ENCODE results near the gene PAOX. TPM values are rescaled to one million over a fixed set of nuclear protein-coding genes. Genes with fewer than 3 reads are reported as not detected.

PAOX gene
- total RNA-seq, 1 donor from 2014 or later, result 10.1 TPM

DNA sequence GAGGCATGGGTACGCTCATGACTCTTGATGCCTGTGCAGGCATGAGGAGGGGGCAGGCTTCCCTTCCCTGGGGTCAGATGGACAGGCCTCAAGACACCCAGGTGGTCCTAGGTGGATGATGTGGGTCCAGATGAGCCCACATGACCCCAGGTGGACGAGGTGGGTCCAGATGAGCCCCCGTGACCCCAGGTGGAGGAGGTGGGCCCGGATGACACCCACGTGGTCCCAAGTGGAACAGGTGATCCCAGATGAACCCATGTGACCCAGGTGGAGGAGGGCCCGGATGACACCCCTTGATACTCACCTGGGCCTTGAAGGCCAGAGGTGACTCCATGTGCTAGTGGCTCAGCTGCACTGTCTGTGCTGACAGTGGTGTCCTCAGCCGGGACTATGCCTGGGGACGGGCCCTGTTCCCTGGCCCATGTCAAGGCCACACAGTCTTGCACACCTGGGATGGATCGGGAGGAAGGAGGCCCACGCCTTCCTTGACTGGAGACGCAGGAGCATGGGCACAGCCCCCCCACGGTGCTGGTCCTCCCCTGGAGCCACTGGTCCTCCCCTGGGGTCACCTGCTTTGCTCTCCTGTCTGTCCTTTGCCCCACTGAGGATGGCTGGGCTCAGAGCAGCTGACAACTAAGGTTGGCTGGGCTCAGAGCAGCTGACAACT lies 28.6 kb upstream of the PAOX start:
- DNase-seq, result no peak

DNA sequence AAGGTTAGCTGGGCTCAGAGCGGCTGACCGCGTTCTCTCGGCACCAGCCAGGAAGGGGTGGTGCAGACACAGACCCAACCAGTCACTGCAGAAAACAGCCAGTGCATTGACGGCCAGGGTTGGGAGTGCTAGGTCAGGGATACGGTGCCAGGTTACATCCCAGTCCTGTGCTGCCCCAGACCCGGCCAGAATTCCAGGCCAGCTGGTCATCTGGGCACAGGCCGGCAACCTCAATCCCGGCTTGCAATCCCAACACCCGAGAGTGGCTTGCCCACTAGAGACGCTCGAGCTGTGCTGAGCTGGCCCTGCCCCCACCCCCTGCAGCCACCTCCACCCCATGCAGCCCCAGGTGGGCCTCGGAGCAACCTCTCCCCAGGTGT lies 28.1 kb upstream of the PAOX start:
- no peak for DNase-seq

DNA sequence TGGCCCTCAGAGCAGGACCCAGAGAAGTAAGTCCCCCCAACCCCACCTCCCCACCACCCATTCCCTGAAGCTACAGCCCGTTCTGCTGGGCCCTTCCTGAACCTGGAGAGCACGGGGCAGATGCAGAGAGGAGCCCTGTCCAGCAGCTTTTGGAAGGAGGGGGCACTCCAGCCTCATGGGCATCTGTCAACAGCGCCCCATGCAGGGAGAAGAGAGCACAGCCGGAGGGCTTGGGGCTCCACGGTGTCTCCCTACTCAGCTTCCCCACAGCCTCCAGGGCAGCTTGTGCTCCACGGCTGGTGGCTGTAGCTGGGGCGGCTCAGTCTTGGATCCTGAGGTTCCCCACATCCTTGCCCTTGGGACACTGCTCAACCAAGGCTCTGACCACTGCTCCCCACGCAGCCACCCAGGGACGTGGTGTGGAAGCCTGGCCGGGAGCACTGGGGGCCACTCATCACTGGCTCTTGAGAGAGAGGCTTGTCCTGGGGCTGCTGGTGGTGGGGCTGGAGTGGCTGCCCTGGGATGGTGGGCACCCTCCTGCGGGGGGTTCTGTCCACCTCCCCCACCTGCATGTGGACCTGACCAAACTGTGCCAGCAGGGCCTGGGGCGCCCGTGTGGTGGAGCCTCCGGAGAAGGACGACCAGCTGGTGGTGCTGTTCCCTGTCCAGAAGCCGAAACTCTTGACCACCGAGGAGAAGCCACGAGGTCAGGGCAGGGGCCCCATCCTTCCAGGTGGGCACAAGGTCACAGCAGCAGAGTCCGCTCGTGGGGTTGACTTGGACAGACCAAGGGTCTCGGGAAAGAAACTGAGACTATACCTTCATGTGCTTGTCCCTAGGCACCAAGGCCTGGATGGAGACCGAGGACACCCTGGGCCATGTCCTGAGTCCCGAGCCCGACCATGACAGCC lies 27.4 kb upstream of the PAOX start:
- no peak for DNase-seq

DNA sequence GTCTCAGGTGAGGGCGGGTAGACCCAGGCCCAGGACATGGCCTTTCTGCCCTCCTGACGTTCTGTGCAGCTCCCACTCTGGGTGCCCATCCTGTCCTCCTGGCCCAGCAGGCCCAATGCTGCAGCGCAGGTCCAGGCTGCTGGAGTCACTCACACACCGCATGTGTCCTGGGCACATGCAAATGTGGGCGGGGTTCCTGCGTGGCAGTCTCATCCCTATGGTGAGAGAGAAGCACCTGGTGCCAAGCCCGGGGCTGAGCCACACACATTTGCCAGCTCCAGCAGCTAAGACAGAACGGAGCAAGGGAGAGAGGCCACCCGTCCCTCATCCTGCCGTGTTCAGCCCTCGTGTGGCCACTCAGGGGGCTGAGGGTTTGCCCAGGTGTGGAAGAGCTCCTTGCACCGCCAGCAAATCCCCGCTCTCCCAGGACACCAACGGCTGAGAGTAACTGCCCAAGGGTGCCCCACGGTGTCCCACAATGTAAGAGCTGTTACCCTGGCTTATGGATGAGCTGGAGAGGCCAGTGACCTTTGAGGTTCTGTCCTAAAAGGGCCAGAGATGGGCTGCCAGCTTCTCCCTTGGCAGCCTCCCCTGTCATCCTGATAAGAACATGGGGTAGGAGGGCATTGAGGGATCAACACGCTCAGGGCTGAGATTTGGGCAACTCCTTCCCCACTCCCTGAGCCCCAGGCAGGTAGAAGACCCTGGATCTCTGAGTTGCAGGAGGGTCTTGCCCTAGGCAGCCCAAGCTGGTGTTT lies 25.7 kb upstream of the PAOX start:
- DNase-seq, result no peak

DNA sequence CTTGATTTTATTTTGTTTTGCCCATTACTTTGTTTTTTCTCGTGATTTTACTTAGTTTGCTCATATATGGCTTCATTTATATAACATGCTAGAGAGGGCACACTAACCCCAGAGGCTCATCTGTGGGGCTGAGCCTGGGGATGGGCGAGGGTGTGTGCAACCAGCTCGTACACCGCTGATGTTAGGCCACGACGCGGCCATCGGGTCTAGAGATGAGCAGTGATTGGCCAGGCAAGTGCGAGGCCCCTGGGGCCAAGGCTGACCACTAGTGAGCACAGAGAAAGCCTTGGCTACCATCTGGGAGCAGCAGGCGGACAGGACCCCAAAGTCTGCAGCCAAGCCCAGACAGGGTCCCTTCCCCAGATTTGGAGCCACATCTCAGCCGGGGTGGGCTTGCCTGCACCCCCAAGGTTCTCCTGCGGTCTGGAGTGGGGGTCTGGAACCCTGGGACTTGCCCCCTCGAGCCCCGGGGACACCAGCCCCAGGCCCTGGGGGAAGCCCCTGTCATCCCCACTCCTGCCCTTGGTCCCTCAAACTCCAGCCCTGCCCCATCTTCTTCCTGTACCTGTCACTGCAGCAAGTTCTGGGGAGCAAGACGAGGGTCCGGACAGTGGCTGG lies 25.0 kb upstream of the PAOX start:
- DNase-seq, result no peak

DNA sequence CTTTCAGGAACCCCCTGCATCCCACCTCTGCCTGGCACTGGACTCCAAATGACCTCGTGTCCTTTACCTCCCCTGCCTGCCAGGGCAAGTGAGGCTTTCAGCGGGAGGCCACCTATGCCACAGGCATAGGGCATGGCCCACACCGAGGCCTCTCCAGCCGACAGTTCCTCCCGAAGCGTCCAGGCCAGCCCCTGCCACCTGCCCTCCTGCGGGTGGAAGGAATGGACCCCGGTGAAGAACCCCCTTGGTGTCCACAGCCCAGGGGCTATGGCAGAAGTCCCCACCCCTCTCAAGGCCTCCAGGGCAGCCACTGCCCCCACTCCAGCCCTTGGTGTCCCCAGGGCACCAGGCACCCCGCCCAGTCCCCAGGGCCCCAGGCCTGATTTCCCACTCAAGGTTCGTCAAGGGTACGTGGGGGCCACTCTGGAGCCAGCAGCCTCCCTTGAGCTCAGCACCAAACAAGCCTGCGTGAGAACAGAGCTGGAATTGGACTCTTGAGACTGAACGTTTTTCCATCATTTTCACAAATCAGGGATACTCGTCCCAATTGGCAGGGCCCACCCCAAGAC lies 24.3 kb upstream of the PAOX start:
- DNase-seq, result no peak

DNA sequence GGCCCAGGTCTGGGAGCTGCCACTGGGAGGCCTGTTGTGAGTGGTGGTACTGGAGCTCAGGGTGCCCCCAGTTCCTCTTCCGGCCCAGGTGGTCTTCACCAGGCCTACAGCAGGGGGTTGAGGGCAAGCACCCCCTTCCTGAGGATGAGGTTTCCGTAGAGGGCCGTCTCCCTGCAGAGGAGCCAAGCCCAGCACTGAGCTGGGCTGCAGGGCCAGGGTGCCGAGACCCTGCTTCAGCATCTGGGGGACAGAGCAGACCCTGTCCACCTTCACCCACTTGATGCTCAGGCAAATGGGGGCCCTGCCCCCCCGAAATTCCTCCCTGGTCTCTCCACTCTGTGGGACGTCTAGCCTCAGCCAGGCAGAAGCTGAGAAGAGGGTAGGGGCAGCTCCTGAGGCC lies 23.8 kb upstream of the PAOX start:
- DNase-seq, result no peak

DNA sequence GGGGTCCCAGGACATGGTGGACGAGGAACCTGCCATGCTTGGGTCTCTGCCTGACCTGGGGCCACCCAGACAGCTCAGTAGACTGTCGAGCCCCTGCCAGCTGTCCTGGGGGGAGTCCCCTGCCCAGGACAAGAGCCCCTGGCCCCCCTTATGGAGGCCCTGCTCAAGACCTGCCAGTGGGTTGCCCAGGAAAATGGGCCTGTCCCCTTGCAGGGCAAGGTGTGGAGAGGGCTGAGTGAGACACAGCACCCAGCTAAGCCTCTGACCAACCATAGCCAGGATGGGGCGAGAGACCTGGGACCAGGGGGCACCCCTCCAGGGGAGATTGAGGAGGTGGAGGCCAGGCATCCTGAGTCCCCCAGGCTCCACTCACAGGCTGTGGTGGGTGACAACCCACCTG lies 23.1 kb upstream of the PAOX start:
- no peak for DNase-seq

DNA sequence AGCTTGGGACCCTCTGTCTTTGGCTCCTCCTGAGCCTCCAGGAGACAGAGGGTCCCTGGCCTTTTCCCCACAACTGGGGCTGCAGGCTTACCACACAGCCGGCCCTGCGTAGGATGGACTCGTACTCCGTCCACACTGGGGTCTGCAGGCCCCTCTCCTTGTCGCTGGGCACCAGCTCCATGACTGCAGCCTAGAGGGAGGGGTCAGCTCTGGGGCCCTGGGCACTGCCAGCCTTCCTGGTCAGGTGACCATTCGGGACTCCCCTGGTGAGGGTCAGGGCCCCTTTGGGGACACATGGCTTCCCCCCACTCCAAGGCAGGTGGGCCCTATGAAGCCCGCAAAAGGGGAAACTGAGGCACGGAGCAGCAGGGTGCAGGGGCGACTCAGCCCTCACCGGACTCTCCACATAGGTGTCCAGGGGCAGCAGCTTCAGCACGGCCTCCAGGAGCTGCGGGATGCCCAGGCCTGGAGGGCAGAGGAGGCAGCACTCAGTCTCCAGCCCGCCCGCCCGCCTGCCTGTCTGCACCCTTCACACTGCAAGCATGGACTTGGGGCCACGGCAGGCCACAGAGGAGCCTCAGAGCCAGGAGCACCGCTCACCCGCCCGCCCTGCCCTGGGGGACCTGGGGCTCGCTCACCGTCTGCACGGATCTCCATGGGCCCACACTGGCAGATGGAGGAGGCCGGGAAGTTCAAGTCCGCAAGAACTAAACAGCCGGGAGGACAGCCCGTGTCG lies 22.3 kb upstream of the PAOX start:
- DNase-seq, result no peak

DNA sequence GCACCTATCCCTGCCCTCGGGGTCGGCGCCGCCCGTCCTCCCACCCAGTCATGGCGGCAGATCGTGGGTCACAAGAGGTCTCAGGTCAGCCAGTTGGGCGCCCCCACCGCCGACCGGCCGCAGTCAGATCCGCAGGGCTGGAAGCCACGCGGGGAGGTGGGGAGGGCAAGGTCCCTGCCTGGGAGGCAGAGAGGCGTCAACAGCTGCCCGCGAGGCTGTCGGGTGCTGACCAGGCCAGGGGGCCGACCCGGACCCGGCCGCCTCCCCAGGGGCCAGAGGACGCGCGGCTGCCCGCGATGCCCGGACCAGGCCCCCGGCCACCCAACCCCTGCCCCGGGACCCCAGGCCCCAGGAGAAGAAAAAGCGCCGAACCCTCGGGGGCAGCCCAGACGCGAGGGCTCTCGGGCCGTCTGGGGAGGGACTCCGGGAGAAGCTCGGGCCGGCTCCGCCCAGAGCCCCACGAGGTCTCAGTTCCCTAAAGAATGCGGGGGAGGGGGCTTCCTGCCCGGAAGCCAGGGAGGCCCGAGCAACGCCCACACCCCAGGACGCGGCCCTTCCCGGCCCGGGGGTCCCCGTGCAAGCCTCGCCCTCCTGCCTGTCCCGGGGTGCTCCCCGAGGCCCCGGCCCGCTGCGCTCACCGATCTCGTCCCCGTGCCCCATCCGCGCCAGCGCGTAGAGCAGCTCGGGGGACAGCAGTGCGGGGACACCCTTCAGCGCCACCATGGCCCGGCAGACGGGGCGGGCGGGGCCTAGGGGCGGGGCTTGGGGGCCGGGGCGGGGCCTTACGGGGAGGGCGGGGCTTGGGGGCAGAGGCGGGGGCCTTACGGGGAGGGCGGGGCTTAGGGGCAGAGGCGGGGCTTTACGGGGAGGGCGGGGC lies 21.5 kb upstream of the PAOX start, which contains the start of gene FUOM:
TSS of gene FUOM (minus strand) at position 735 of the 877 bp plus-strand sequence. CDS start at position 723, 12 bp downstream.
- no peak for DNase-seq

DNA sequence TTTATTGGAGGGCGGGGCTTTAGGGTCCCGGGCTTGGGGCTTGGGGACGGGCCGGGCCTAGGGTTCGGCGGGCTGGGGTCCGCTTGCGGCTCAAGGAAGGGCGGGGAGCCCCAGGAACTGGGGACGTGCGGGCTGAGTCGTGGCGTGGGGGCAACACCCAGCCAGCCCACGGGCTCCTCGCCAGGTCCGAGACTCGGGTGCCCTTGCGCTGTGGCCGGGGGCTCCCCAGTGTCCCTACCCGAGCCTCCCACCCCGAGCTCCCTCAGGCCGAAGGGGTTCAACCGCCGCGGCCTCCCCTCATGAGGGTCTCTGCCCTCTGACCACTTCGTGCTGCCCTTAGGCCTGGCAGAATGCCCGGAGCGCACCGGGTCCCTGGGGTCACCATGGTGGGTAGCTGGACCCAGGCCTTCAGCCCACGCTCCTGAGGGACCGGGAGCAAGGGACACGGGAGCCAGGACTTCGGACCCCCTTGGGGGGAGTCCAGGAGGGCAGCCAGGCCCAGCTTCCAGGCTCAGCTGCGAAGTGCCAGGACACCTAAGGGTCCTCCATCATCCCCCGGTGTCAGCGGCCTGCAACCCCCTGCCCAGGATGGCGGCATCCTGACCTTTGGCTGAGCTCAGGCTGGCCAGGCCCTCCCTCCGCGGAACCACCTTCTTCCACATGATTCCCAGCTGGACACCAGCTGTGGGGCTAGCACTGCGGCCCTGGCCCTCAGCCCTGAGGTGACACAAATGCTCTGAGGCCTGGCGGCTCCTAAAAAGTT lies 20.7 kb upstream of the PAOX start:
- no peak for DNase-seq

DNA sequence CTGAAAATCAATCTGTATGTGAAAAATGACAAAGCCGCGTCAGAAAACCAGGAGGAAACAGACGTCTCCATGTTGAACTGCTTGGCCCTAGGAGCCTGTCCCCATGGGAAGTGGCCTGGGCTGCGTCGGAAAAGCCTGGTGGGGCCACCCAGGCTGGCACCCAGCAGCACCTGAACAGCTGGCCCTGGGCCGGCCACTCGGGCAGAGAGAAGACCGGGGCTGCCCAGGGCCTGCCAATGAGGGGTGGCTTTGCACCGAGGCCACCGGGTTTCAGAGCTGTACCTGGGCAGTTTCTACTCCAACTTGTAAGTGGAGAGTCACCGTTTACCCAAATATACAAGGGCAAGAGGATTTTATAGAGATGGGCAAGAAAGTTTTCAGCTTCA lies 20.1 kb upstream of the PAOX start:
- DNase-seq, result no peak

DNA sequence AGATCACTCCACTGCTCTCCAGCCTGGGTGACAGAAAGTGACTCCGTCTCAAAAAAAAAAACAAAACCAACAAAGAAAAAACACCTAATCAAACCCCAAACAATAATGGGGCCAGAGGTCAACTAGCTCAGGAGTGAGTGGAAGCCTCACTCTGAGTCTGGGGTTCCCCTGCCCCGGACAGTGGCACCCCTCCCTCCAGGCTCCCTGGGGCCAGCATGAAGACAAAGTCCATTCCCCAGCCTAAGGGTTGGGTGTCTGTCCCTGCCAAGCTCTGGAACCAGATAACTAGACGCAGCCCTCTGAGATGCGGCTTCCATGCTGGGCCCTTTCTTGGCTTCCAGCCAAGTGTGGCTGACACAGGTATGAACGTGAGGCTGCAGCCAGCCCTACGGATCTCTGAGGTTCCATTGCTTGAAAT lies 19.5 kb upstream of the PAOX start:
- DNase-seq, result no peak

DNA sequence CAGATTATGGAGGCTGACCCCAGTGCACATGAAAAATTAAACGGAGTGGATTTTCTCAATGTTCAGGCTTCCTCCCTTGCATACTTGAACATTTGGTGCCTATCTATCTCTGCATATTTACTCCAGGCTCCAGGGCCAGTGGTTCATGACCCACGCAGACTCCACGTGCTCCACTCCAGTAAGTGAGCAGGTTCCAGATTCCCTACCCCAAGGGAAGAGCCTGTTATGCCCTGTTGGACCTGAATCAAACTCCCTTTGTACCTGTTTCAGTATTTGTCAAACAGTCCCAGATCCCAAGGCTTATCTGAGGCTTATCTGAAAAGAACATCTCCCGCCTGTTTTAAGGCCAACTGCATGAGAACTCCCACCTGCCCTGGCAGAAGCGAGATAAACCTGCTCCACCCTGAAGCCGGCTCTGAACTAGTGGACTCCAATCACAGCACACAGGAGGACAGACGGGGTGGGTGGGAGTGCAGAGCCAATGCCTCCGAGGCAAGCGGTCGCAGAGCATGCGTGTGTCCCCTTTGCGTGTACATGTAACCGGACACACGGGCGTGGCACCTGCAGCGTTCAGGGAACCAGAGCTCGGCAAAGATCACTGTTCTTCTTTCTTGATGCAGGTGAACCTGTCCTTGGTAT lies 19.0 kb upstream of the PAOX start:
- no peak for DNase-seq

DNA sequence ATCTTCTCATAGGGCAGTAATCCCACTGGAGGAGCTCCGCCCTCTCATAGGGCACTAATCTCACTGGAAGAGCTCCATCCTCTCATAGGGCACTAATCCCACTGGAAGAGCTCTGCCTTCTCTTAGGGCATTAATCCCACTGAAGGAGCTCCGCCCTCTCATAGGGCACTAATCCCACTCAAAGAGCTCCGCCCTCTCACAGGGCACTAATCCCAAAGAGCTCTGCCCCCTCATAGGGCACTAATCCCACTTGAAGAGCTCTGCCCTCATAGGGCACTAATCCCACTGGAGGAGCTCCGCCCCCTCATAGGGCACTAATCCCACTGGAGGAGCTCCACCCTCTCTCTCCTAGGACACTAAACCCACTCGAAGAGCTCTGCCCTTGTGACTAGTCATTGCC lies 17.8 kb upstream of the PAOX start:
- DNase-seq, result no peak

DNA sequence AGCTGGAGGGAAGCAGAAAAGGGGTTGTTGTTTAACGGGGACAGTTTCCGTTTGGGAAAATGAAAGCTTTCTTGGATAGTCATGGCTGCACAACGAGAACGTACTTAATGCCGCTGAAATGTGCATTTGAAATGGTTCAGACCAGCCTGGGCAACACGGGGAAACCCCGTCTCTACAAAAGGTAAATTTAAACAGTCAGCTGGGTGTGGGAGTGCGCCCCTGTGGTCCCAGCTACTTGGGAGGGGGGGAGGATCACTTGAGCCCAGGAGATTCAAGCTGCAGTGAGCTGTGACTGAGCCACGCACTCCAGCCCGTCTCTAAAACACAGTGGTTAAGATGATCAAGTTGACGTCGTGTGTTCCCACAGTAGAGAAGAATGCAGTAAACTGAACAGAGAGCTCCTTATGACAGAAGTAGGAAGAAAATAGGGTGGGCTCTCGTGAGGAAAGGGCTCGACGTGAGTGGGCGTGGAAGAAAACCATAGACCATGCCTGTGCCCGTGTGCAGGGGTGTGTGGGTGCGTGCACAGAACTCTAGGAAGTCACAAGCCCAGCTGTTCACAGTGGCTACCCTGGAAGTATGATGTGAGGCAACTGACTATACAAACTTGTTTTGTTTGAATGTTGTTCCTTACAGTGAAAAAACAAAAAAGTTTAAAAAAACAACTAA lies 17.2 kb upstream of the PAOX start:
- DNase-seq, result no peak

DNA sequence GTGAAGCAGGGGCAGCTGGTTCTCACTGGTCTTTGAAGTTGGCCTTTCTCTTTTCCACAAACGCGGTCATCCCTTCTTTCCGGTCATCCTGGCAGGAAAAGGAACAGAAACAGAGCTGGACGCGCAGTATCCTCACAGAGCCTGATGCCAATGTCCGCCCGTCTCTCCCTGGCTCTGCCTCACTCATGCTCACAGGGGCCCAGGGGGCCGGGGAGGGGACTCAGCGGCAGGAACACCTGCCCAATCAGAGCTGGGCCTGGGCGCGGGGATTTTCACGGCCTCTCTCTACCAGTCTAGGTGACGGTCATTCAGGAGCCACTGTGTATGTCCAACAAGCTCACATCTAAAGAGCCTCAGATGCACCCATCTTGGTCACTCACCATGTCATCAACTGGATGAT lies 16.2 kb upstream of the PAOX start:
- DNase-seq, result no peak

DNA sequence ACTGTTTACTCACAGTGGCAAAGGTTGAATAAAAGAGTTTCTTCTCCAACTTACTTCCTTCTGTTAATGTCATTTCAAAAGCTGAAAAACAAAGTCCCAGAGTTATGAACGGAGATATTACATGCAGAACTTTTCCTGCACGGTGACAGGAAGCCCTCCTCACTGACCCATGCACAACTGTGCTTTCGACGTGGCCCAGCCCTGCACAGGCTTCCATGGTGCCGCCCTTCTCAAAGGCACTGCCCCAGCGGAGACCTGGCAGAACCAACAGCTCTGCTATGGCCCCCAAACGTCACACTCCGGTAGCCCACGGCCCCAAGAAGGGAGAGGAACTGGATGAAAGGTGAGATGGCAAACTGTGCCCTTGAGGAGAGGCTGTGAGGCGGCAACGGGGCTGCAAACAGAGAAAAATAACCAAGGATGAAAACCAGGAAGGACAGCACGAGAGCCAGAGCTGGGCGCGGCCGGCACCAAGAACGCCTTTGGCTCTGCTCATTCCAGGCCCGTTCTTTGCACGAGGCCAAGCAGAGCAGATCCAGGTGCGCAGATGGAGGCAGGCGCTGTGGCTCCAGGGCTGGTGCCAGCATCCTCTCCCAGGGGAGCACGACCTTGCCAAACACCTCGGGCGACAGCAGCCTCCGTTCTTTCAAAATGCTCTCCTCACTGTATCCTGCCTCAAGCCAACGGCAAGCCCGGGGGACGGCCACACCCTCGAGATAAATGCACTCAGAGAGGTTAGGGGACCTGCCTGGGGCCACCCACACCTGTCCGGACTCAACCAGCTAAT lies 14.2 kb upstream of the PAOX start:
- no peak for DNase-seq
